Liver (tissue), 9 donors: ENCODE results near the gene FMN1. TPM values are rescaled to one million over a fixed set of nuclear protein-coding genes. Genes with fewer than 3 reads are reported as not detected.
A peak's percentile ranks its signal among the peaks of the same experiment; 100 is the strongest.

Source experiments
- DNase-seq: peaks from one replicate; pipeline ENCODE4 v3.0.0-alpha.2; 2017; ENCODE audit warnings: low spot score
- H3K27ac ChIP-seq, 2 donors: one replicate each; pipeline ENCODE4 v1.7.0; 2013; ENCODE audit warnings: inconsistent platforms in 2 of 2, low read length in 2 of 2, control low read depth in 1 of 2, low read depth in 1 of 2, mild to moderate bottlenecking in 1 of 2
- H3K27me3 ChIP-seq, 4 donors: one replicate each; pipeline versions ENCODE4 v1.6.1 to v1.7.0; 2013; ENCODE audit warnings: low read length in 3 of 4, inconsistent platforms in 1 of 4, mild to moderate bottlenecking in 1 of 4, moderate library complexity in 1 of 4; ENCODE audit not compliant: control insufficient read depth in 4 of 4, insufficient read depth in 4 of 4
- H3K36me3 ChIP-seq, 4 donors: one replicate each; pipeline versions ENCODE4 v1.6.1 to v1.7.0; 2013; ENCODE audit warnings: low read length in 3 of 4, mild to moderate bottlenecking in 3 of 4, low read depth in 1 of 4, moderate library complexity in 1 of 4; ENCODE audit not compliant: control insufficient read depth in 4 of 4, insufficient read depth in 3 of 4
- H3K4me1 ChIP-seq, 4 donors: one replicate each; pipeline versions ENCODE4 v1.6.1 to v1.7.0; 2013; ENCODE audit warnings: low read length in 3 of 4, mild to moderate bottlenecking in 3 of 4, moderate library complexity in 1 of 4; ENCODE audit not compliant: control insufficient read depth in 4 of 4, insufficient read depth in 4 of 4
- H3K4me3 ChIP-seq, 3 donors: one replicate each; pipeline versions ENCODE4 v1.6.1 to v1.7.0; 2013; ENCODE audit warnings: low read length in 3 of 3, control low read depth in 1 of 3, low read depth in 1 of 3, mild to moderate bottlenecking in 1 of 3
- H3K9ac ChIP-seq, 2 donors: one replicate each; pipeline ENCODE4 v1.7.0; 2013; ENCODE audit warnings: low read length in 2 of 2, mild to moderate bottlenecking in 2 of 2, moderate library complexity in 2 of 2, control low read depth in 1 of 2, low read depth in 1 of 2
- H3K9me3 ChIP-seq, 4 donors: one replicate each; pipeline versions ENCODE4 v1.6.1 to v1.7.0; 2013; ENCODE audit warnings: low read length in 3 of 4; ENCODE audit not compliant: control insufficient read depth in 4 of 4
- ATF3 ChIP-seq: IDR thresholded peaks from 2 replicates; pipeline ENCODE4 v1.6.1; 2016; ENCODE audit warnings: antibody characterized with exemption
- EGR1 ChIP-seq, 2 donors: IDR thresholded peaks; 2 replicates each; pipeline ENCODE4 v1.6.1; 2016 to 2018; ENCODE audit warnings: antibody characterized with exemption in 2 of 2, low read depth in 2 of 2
- FOXA1 ChIP-seq: IDR thresholded peaks from 2 replicates; pipeline ENCODE4 v1.6.1; 2016; ENCODE audit warnings: antibody characterized with exemption
- FOXA2 ChIP-seq: IDR thresholded peaks from 2 replicates; pipeline ENCODE4 v1.6.1; 2016; ENCODE audit warnings: antibody characterized with exemption
- GABPA ChIP-seq, 2 donors: IDR thresholded peaks in 1 of 2; conservative IDR thresholded peaks in 1 of 2; 2 replicates each; pipeline ENCODE4 v1.6.1; 2016; ENCODE audit warnings: antibody characterized with exemption in 2 of 2, mild to moderate bottlenecking in 1 of 2, moderate library complexity in 1 of 2
- HNF4A ChIP-seq, 2 donors: conservative IDR thresholded peaks; 2 replicates each; pipeline ENCODE4 v1.6.1; 2016; ENCODE audit warnings: antibody characterized with exemption in 2 of 2, mild to moderate bottlenecking in 2 of 2
- HNF4G ChIP-seq: IDR thresholded peaks from 2 replicates; pipeline ENCODE4 v1.6.1; 2016; ENCODE audit warnings: antibody characterized with exemption
- MAX ChIP-seq: IDR thresholded peaks from 2 replicates; pipeline ENCODE4 v1.6.1; 2016; ENCODE audit warnings: antibody characterized with exemption
- NR2F2 ChIP-seq: IDR thresholded peaks from 2 replicates; pipeline ENCODE4 v1.6.1; 2016; ENCODE audit warnings: antibody characterized with exemption
- RAD21 ChIP-seq, 2 donors: IDR thresholded peaks; 2 replicates each; pipeline ENCODE4 v1.6.1; 2016; ENCODE audit warnings: antibody characterized with exemption in 2 of 2, mild to moderate bottlenecking in 2 of 2
- REST ChIP-seq: IDR thresholded peaks from 2 replicates; pipeline ENCODE4 v1.6.1; 2016; ENCODE audit warnings: antibody characterized with exemption, mild to moderate bottlenecking
- RXRA ChIP-seq, 2 donors: IDR thresholded peaks; 2 replicates each; pipeline ENCODE4 v1.6.1; 2017 to 2018; ENCODE audit warnings: antibody characterized with exemption in 2 of 2, mild to moderate bottlenecking in 1 of 2
- YY1 ChIP-seq: IDR thresholded peaks from 2 replicates; pipeline ENCODE4 v1.6.1; 2016; ENCODE audit warnings: antibody characterized with exemption, mild to moderate bottlenecking
- ZBTB33 ChIP-seq: IDR thresholded peaks from 2 replicates; pipeline ENCODE4 v1.6.1; 2016; ENCODE audit warnings: antibody characterized with exemption
- WGBS: extraction: QIAGEN DNeasy Blood & Tissue Kit; methylation state at CpG from one replicate; pipeline ENCODE4 v1.1.7; 2013; 5-methylcytosine and 5-hydroxymethylcytosine counted together
- polyA plus RNA-seq, 2 donors: library from polyadenylated mRNA; stranded (reverse) in 1 of 2; unstranded in 1 of 2; fragments of 200-250 nt in 1 of 2; fragments of >200 nt in 1 of 2; fragmentation: Nextera tagmentation in 1 of 2; extraction: Ambion mirVana in 1 of 2; gene quantifications; one replicate each; pipeline versions ENCODE4 v1.2.1 to v1.2.3, GENCODE V29; 2013 to 2015
- total RNA-seq, 2 donors: library from RNA; depleted of rRNA; stranded (reverse); fragments of >200 nt; gene quantifications; one replicate each; pipeline ENCODE4 v1.2.3, GENCODE V29; 2014
- donor health status: healthy.
- donor health status: healthy.
- donor health status: healthy.
- donor health status: healthy.
- donor health status: healthy.

Gene FMN1
- total and polyA plus RNA-seq, 4 donors = 0.21 to 5.4 (median 0.53) TPM

- TF ChIP-seq FOXA2 (no peak), HNF4A (conservative IDR thresholded peaks at IDR 0.05) (no peak), HNF4G (no peak), MAX (peak; percentile 18), ZBTB33 (no peak)
- no peaks in the 10 kb centered on the region for H3K27me3 ChIP-seq
- no peaks in the 10 kb centered on the region for H3K4me1 ChIP-seq
- no peaks in the 10 kb centered on the region for H3K36me3 ChIP-seq
- no peak overlapping the region for H3K9ac ChIP-seq
- 78% methylated on average over 14 of the region's 14 CpGs for WGBS
- H3K9me3 ChIP-seq = no peaks in the 10 kb centered on the region
- no peak overlapping the region for H3K27ac ChIP-seq
- H3K4me3 ChIP-seq = no peak overlapping the region
- DNase-seq = no peak
Measured at GRCh38 chr15:33154351-33155166, 40.0 kb downstream of the FMN1 start.

GRCh38 chr15:33153548-33153947, 41.0 kb downstream of the FMN1 start:
- no peak overlapping the region for H3K9ac ChIP-seq
- H3K4me1 ChIP-seq = no peaks in the 10 kb centered on the region
- no peaks in the 10 kb centered on the region for H3K36me3 ChIP-seq
- TF ChIP-seq YY1 = no peak
- no peak for TF ChIP-seq RXRA (IDR thresholded peaks at IDR 0.05)
- no peak for TF ChIP-seq MAX
- no peak for TF ChIP-seq EGR1 (IDR thresholded peaks at IDR 0.05; ENCODE audit: low read depth in 2 of 2)
- no peak for TF ChIP-seq FOXA1
- no peak for TF ChIP-seq NR2F2
- no peaks in the 10 kb centered on the region for H3K9me3 ChIP-seq
- no peaks in the 10 kb centered on the region for H3K27me3 ChIP-seq
- no peak overlapping the region for H3K4me3 ChIP-seq
- 90% methylated on average over 17 of the region's 17 CpGs for WGBS
- no peak overlapping the region for H3K27ac ChIP-seq
- DNase-seq = no peak

GRCh38 chr15:33152502-33153109, 41.9 kb downstream of the FMN1 start:
- no peaks in the 10 kb centered on the region for H3K4me1 ChIP-seq
- TF ChIP-seq FOXA2 (no peak), RXRA (IDR thresholded peaks at IDR 0.05) (peak in 1 of 2 donors; percentile 16)
- WGBS = 79% methylated on average over 5 of the region's 5 CpGs
- H3K9me3 ChIP-seq = no peaks in the 10 kb centered on the region
- H3K27me3 ChIP-seq = no peaks in the 10 kb centered on the region
- no peak overlapping the region for H3K4me3 ChIP-seq
- DNase-seq = no peak
- no peaks in the 10 kb centered on the region for H3K36me3 ChIP-seq
- no peak overlapping the region for H3K9ac ChIP-seq
- H3K27ac ChIP-seq = no peak overlapping the region

GRCh38 chr15:33150971-33151370, 43.5 kb downstream of the FMN1 start:
- no peaks in the 10 kb centered on the region for H3K4me1 ChIP-seq
- DNase-seq = no peak
- H3K27me3 ChIP-seq = no peaks in the 10 kb centered on the region
- H3K36me3 ChIP-seq = no peaks in the 10 kb centered on the region
- H3K9me3 ChIP-seq = no peaks in the 10 kb centered on the region
- WGBS = 66% methylated on average over 1 of the region's 1 CpG
- H3K27ac ChIP-seq = no peak overlapping the region
- no peak overlapping the region for H3K4me3 ChIP-seq
- no peak overlapping the region for H3K9ac ChIP-seq
- TF ChIP-seq HNF4A (conservative IDR thresholded peaks at IDR 0.05) (no peak), MAX (no peak), RAD21 (IDR thresholded peaks at IDR 0.05) (no peak), YY1 (no peak), FOXA1 (no peak), REST (no peak), EGR1 (IDR thresholded peaks at IDR 0.05; ENCODE audit: low read depth in 2 of 2) (no peak), GABPA (IDR thresholded peaks at IDR 0.05 in 1 of 2, conservative IDR thresholded peaks at IDR 0.05 in 1 of 2) (no peak), RXRA (IDR thresholded peaks at IDR 0.05) (no peak), HNF4G (no peak), ATF3 (no peak), FOXA2 (no peak), NR2F2 (no peak)
